ENCODE measurements around the gene AHR.

DNA sequence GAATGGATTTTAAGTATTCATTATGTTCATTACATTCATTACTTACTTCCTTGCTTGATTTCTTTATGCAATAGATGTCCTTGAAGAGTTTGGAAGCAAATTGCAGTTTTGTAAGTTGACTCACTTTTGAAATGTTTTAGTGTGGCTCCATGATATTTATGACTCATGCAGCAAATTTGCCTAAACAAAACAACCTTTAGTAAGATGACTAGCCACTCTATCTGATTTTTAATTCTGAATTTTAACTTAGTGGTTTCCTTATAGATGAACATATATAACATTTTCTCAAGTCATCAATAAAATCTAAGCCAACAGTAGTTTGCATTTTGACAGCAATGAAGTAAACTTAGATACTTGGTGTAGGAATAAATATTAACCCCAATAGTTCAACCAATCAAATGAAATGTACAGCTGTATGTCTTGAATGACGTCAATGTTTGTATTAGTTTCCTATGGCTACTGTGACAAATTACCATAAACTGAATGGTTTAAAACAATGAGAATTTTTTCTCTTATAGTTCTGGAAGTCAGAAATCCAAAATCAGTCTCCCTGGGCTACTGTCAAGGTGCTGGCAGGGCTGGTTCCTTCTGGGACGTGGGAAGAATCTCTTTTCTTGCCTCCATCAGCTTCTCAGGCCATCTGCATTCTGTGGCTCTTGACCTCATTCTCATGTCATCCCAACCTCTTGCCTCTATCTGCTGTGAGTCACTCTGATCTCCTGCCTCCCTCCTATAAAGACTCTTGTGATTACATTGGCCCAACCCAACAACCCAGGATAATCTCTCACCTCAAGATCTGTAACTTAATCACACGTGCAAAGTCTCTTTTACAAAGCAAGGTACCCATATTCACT, 73.4 kb downstream of the AHR start:
- no peak for TF ChIP-seq POLR2AphosphoS5 (IDR thresholded peaks at IDR 0.05; ENCODE audit: low read depth, low read length)
- no peak for TF ChIP-seq POLR2A (IDR thresholded peaks at IDR 0.05; ENCODE audit: low read depth, low read length)
